ENCODE measurements around the gene WNT10A.
A peak's percentile ranks its signal among the peaks of the same experiment; 100 is the strongest.
"Not testable (repeated sequence)": the region's sequence is repeated elsewhere in the genome, so short reads cannot be mapped to it uniquely, and the experiment has no call there.

Gene WNT10A

GRCh38 chr2:218880102-218880858, at the start of gene WNT10A:
Gene WNT10A (plus strand): TSS chr2:218880852. CDS start chr2:218880996, 144 bp downstream.
- in situ Hi-C loops (cut with MboI; ENCODE audit: low pct_unique_long_range_greater_than_20kb, low sequenced_read_pairs), result no loop called here
- no peak for DNase-seq

DNA sequence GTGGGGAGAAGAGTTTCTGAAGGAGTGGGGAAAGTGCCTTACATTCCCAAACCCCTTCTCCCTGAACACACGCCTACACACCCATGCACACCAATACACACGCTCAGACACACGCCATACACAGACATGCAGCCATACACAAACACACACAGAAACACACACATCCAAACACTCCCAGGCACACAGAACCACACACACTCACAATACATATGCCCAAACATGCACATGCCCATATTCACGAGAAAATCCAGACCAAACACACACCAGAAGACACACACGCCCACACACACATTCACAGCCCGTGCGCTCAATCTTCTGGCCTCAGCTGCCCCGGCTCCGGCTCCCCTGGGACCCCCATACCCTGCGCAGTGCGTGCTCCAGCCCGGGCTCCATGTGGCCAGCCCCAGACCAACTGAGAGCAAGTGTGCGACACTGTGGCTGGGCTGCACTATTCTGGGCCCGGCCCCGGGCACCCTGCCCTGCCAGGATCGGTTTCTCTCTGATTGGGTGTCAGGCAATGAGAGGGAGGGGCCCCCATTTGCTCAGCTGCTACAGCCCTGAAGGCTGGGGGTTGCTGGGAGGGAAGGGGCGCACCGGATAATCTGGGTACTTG, 49.2 kb upstream of the WNT10A start, which contains the start of gene PRKAG3:
TSS of gene PRKAG3 (minus strand) at position 426 of the 613 bp plus-strand sequence.
- DNase-seq, result no peak
- in situ Hi-C loops (cut with MboI; ENCODE audit: low pct_unique_long_range_greater_than_20kb, low sequenced_read_pairs), result no loop called here

GRCh38 chr2:218832081-218832480, 48.6 kb upstream of the WNT10A start:
- in situ Hi-C loops (cut with MboI; ENCODE audit: low pct_unique_long_range_greater_than_20kb, low sequenced_read_pairs), result no loop called here

DNA sequence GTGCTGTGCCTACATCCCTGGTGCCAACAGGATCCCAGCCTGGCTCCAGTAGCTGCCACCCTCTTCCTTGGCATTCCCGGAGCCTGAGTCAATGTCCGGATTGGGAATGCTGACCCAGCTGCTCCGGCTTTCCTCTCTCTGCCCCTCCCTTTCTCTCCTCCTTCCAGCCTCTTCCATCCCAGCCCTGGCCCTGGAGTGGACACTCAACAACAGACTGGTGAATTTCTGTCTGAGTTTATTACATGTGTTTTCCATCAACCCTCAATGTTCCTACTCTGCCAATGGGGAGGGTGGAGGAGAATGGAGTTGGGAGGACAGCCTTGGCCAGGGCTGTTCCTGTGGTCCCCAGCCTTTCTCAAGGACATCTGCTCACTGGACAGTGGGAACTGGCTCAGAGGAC, 48.1 kb upstream of the WNT10A start:
- DNase-seq, result no peak
- in situ Hi-C loops (cut with MboI; ENCODE audit: low pct_unique_long_range_greater_than_20kb, low sequenced_read_pairs), result no loop called here

More at GRCh38 chr2:218832081-218832480, 48.6 kb upstream of the WNT10A start:
- DNase-seq, result no peak

DNA sequence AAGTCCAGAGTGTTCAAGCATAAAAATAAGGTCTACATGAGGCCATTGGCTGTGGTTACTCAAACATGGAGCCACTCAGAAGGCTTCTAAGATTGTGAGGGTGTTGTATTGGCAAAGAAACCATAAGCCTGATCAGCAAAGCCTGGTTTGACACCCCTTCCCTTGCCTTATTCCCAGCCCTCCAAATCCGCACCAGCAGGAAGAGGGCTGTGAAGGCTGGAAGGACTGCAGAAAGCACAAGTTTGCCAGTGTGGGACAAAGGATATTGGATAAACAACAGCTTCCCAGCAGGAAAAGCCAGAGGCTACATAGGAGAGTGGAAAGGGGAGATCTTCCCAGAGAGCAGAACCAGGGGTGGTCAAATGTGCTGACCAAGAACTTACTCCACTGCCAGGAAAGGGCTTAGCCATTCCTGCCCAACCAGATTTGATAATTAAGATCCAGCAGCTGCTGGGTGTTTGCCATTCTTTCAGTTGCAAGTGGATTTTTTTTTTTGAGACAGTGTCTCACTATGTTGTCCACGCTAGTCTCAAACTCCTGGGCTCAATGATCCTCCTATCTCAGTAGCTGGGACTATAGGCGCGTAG, 47.5 kb upstream of the WNT10A start:
- in situ Hi-C loops (cut with MboI; ENCODE audit: low pct_unique_long_range_greater_than_20kb, low sequenced_read_pairs), result no loop called here
- DNase-seq, result no peak

DNA sequence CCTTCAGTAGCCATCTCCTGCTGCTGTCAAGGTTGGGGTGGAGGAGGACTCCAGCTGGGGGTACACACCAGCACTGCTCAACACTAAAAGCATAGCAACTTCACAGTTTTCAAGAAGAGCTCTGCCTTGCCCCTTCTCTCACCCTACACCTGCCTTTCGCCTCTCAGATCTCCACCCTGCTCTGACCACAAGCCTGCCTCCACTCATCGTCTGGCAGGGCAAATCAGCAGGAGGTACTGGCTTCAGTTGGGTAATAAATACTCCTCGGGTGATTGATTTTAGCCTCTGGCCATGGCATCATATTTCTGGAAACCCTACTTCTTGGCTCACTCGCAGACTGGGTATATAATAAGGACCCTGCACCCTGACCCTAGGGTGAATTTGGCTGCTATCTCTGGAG, 46.0 kb upstream of the WNT10A start:
- in situ Hi-C loops (cut with MboI; ENCODE audit: low pct_unique_long_range_greater_than_20kb, low sequenced_read_pairs), result no loop called here
- no peak for DNase-seq

GRCh38 chr2:218837495-218837894, 43.2 kb upstream of the WNT10A start:
- no peak for DNase-seq
- in situ Hi-C loops (cut with MboI; ENCODE audit: low pct_unique_long_range_greater_than_20kb, low sequenced_read_pairs), result no loop called here

DNA sequence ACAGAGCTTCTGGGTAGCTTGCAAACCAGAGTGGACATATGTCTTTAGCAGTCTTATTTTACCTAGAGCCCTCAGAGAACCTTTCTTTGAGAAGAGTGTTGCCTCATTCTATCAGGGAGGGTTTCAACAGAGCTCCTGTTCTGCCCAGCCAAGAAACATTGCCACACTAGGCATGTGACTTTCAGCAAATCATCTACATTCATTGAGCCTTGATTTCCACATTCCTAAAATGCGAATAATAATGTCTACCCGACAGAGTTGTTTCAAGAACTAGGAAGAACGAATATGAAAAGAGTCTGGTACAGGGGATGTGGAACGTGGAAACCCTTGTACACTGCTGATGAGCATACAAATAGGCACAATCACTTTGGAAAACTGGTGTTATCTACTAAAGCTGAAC, 41.2 kb upstream of the WNT10A start:
- DNase-seq, result no peak
- in situ Hi-C loops (cut with MboI; ENCODE audit: low pct_unique_long_range_greater_than_20kb, low sequenced_read_pairs), result no loop called here

GRCh38 chr2:218839888-218840287, 40.8 kb upstream of the WNT10A start:
- in situ Hi-C loops (cut with MboI; ENCODE audit: low pct_unique_long_range_greater_than_20kb, low sequenced_read_pairs), result no loop called here
- DNase-seq, result no peak

DNA sequence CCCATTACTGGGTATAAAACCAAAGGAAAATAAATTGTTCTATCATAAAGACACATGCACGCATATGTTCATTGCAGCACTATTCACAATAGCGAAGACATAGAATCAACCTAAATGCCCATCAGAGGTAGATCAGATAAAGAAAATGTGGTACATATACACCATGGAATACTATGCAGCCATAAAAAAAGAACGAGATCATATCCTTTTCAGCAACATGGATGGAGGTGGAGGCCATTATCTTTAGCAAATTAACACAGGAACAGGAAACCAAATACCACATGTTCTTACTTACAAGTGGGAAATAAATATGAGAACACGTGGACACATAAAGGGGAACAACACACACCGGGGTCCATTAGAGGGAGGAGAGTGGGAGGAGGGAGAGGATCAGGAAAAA, 36.3 kb upstream of the WNT10A start:
- in situ Hi-C loops (cut with MboI; ENCODE audit: low pct_unique_long_range_greater_than_20kb, low sequenced_read_pairs); DNase-seq: not testable (repeated sequence)

- in situ Hi-C loops (cut with MboI; ENCODE audit: low pct_unique_long_range_greater_than_20kb, low sequenced_read_pairs); DNase-seq: not testable (repeated sequence)
These were observed 33.7 kb upstream of the WNT10A start for GRCh38 chr2:218846963-218847362.

DNA sequence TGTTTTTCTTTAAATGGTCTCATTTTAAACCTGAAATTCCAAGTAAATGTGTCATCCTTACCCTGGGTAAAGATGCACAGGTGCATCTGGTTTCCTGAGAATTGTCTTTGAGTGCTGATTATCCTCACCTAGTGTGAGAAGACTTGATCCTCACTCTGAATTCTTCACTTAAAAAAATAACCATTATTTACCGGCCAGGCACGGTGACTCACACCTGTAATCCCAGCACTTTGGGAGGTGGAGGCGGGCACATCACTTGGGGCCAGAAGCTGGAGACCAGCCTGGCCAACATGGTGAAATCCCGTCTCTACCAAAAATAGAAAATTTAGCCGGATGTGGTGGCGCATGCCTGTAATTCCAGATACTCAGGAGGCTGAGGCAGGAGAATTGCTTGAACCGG, 30.9 kb upstream of the WNT10A start:
- in situ Hi-C loops (cut with MboI; ENCODE audit: low pct_unique_long_range_greater_than_20kb, low sequenced_read_pairs), result no loop called here
- DNase-seq, result no peak

GRCh38 chr2:218850796-218851195, 29.9 kb upstream of the WNT10A start:
- DNase-seq, result no peak
- in situ Hi-C loops (cut with MboI; ENCODE audit: low pct_unique_long_range_greater_than_20kb, low sequenced_read_pairs), result no loop called here

DNA sequence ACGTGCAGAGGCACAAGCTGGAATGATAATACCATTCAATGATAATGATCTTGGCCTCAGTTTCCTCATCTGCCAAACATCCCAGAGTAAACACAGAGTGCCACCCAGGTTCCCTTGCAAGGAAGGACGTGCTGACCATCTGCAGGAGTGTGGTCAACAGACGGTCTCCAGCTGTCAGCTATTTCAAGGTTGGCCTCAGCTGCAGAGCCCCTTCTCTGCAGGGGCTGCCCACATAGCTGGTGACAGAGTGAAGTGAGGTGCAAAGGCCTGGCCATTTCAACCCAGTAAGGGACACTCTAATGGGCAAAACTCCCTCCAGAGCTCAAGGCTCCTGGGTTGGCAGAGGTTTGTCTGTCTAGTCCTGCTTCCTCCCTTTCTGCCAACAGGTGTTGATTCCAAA, 29.4 kb upstream of the WNT10A start:
- in situ Hi-C loops (cut with MboI; ENCODE audit: low pct_unique_long_range_greater_than_20kb, low sequenced_read_pairs), result no loop called here
- DNase-seq, result no peak

DNA sequence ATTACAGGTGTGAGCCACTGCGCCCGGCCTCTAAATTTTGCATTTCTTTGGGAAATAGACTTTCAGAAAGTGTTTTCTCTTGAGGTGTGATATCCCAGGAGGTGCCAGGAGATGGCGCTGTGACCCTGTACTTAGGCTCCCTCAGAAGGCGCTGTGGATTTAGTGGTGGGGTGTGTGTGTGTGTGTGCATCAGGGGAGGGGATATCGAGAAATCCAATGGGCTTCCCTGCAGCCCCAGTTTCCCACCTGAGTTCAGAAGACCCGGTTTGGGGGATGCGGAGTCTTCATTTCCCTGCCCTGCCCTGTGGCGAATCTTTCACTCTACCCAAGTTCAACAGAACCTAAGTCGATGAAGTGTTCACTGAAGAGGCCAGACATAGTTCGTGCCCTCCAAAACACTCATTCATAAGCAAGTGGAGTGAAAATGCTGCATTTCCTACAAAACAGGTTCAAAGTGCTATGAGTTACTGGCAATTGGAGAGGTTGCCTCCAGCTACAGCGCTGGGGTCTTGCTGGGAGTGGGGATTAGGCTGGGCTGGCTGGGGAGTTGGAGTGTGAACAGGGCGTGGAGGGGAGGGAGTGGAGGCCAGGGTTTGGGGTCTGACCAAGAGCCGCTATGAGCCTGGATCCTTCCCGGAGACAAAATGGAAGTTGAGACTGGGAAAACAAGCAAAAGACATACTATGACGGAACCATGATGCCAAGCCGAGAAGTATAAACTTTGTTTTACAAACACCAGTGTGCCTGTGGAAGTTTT, 27.6 kb upstream of the WNT10A start:
- peak; percentile 72 for DNase-seq
- in situ Hi-C loops (cut with MboI; ENCODE audit: low pct_unique_long_range_greater_than_20kb, low sequenced_read_pairs), result no loop called here

GRCh38 chr2:218853766-218854165, 26.9 kb upstream of the WNT10A start:
- in situ Hi-C loops (cut with MboI; ENCODE audit: low pct_unique_long_range_greater_than_20kb, low sequenced_read_pairs), result no loop called here
- peak; percentile 75 for DNase-seq

- DNase-seq, result no peak
- in situ Hi-C loops (cut with MboI; ENCODE audit: low pct_unique_long_range_greater_than_20kb, low sequenced_read_pairs), result no loop called here
These were observed 25.8 kb upstream of the WNT10A start for GRCh38 chr2:218854860-218855259.

- DNase-seq, result no peak
- in situ Hi-C loops (cut with MboI; ENCODE audit: low pct_unique_long_range_greater_than_20kb, low sequenced_read_pairs), result no loop called here
These were observed 25.1 kb upstream of the WNT10A start for GRCh38 chr2:218855305-218856166.

Measured in KBM-7 (cell line).